Endothelial cell of umbilical vein (primary cell): Measurements from ENCODE around the gene TAGLN2.

Experiments used
- CTCF ChIP-seq, 2 donors: IDR thresholded peaks; 1 replicate in 1 of 2; 2 replicates in 1 of 2; pipeline ENCODE4 v1.5.1; 2011; ENCODE audit warnings: low read length in 2 of 2, mild to moderate bottlenecking in 2 of 2, moderate library complexity in 2 of 2, control low read depth in 1 of 2, inconsistent platforms in 1 of 2, low read depth in 1 of 2; ENCODE audit not compliant: insufficient read depth in 1 of 2; ENCODE audit errors: extremely low read depth in 1 of 2
- FOS ChIP-seq: IDR thresholded peaks from 2 replicates; pipeline ENCODE4 v1.6.1; 2011; ENCODE audit warnings: mild to moderate bottlenecking, low read length, moderate library complexity, borderline replicate concordance; ENCODE audit not compliant: insufficient read depth
- MYC ChIP-seq: IDR thresholded peaks from one replicate; pipeline ENCODE4 v1.6.1; 2011; ENCODE audit warnings: mild to moderate bottlenecking, low read depth, low read length
- POLR2A ChIP-seq: IDR thresholded peaks from 2 replicates; pipeline ENCODE4 v1.6.1; 2012; ENCODE audit warnings: low read depth, mild to moderate bottlenecking, control low read depth, low read length
- POLR2AphosphoS5 ChIP-seq: IDR thresholded peaks from 2 replicates; pipeline ENCODE4 v1.6.1; 2012; ENCODE audit warnings: low read depth, mild to moderate bottlenecking, control low read depth, low read length, moderate library complexity; ENCODE audit not compliant: insufficient read depth
- TF ChIP-seq, protein P1 (sequence below): IDR thresholded peaks from 2 replicates; pipeline ENCODE4 v1.6.1; 2011; ENCODE audit not compliant: insufficient read depth, insufficient read length

DNA sequence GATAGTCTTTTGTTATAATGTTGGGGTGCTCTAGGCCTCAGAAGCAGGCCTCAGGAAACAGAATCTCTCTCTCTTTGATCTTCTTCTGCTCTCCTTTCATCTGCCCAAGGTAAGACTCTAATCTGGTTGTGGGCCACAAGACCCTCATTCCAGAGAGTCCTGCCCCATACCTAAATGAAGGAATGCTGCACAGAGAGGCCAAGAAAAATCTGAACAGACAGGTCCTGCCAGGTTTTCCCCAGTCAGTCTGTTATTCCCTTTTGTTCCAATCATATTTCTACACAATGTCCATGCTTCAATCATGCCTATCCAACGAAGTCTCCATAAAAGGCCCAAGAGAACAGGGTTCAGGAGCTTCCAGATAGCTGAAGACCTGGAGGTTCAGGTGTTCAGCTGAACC is 18.3 kb downstream of the TAGLN2 start:
- TF ChIP-seq CTCF (IDR thresholded peaks at IDR 0.05; ENCODE audit: extremely low read depth in 1 of 2, insufficient read depth in 1 of 2, low read depth in 1 of 2, low read length in 2 of 2) (no peak), FOS (no peak), POLR2AphosphoS5 (no peak), POLR2A (no peak), MYC (no peak)
- TF ChIP-seq, protein P1, sequence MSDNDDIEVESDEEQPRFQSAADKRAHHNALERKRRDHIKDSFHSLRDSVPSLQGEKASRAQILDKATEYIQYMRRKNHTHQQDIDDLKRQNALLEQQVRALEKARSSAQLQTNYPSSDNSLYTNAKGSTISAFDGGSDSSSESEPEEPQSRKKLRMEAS, result no peak
